Measurements from ENCODE around the gene DLG1.

GRCh38 chr3:197041875-197042488, 256.4 kb downstream of the DLG1 start:
- no peak for TF ChIP-seq CTCF (IDR thresholded peaks at IDR 0.05)
- TF ChIP-seq REST (IDR thresholded peaks at IDR 0.05; ENCODE audit: insufficient read depth in 1 of 2, low read depth in 2 of 2, low read length in 1 of 2): no peak
